Epithelial cell of esophagus (primary cell): Measurements from ENCODE around the gene CLEC1A.
"Not testable (repeated sequence)": the region's sequence is repeated elsewhere in the genome, so short reads cannot be mapped to it uniquely, and the experiment has no call there.

Experiments
- DNase-seq: peaks from one replicate; pipeline ENCODE4 v3.0.0; 2010; ENCODE audit warnings: low read depth
- H3K4me3 ChIP-seq: 2 replicates; pipeline ENCODE4 v1.5.1; 2011; ENCODE audit warnings: mild to moderate bottlenecking, low read length, control low read depth
- CTCF ChIP-seq: IDR thresholded peaks from 2 replicates; pipeline ENCODE4 v1.5.1; 2011; ENCODE audit warnings: low read depth, mild to moderate bottlenecking, low read length, control low read depth, inconsistent platforms; ENCODE audit not compliant: insufficient read depth; ENCODE audit errors: missing control alignments

The CLEC1A gene

GRCh38 chr12:10033783-10034545 lies 64.8 kb downstream of the CLEC1A start:
- TF ChIP-seq CTCF, result peak; percentile 45
- H3K4me3 ChIP-seq, result no peak overlapping the region
- peak; percentile 32 for DNase-seq

- DNase-seq, result peak; percentile 91
- no peak overlapping the region for H3K4me3 ChIP-seq
- TF ChIP-seq CTCF, result no peak
These were observed 67.0 kb downstream of the CLEC1A start for GRCh38 chr12:10031771-10032175.

GRCh38 chr12:10031321-10031720 lies 67.5 kb downstream of the CLEC1A start:
- TF ChIP-seq CTCF, result no peak
- no peak overlapping the region for H3K4me3 ChIP-seq
- DNase-seq, result peak; percentile 54

GRCh38 chr12:10030446-10030845 lies 68.3 kb downstream of the CLEC1A start, which contains the start of gene CLEC9A:
CLEC9A (plus strand) TSS chr12:10030682; CDS start chr12:10052688, 22,006 bp downstream.
- no peak within 1 kb of the TSS for H3K4me3 ChIP-seq
- no peak for DNase-seq
- TF ChIP-seq CTCF, result no peak

- DNase-seq, result peak; percentile 85
- H3K4me3 ChIP-seq, result no peak overlapping the region
- no peak for TF ChIP-seq CTCF
These were observed 71.1 kb downstream of the CLEC1A start for GRCh38 chr12:10027721-10028120.

- no peak for TF ChIP-seq CTCF
- H3K4me3 ChIP-seq, result no peak overlapping the region
These were observed 71.5 kb downstream of the CLEC1A start for GRCh38 chr12:10027311-10027710.

GRCh38 chr12:10026666-10027065 lies 72.1 kb downstream of the CLEC1A start:
- DNase-seq, H3K4me3 ChIP-seq: not testable (repeated sequence)

More at GRCh38 chr12:10027311-10027710, 71.5 kb downstream of the CLEC1A start:
- DNase-seq, result peak; percentile 43
